H1 (cell line): Measurements from ENCODE around the gene CPXM1. TPM values are rescaled to one million over a fixed set of nuclear protein-coding genes. Genes with fewer than 3 reads are reported as not detected.

Source experiments
- FOSL1 ChIP-seq: IDR thresholded peaks from 2 replicates; pipeline ENCODE4 v1.6.1; 2011; ENCODE audit warnings: mild to moderate bottlenecking, low read depth, low read length, moderate library complexity; ENCODE audit not compliant: insufficient read depth
- GABPA ChIP-seq: IDR thresholded peaks from 2 replicates; pipeline ENCODE4 v1.6.1; 2011; ENCODE audit warnings: mild to moderate bottlenecking, low read length, moderate library complexity, borderline replicate concordance; ENCODE audit not compliant: insufficient read depth
- JUND ChIP-seq: IDR thresholded peaks from 2 replicates; pipeline ENCODE4 v1.6.1; 2011; ENCODE audit warnings: mild to moderate bottlenecking, improper control_type of control experiment, low read length
- KDM1A ChIP-seq: fragments of 200-600, 300-600 bp; sonication (generic); IDR thresholded peaks from 2 replicates; pipeline ENCODE4 v1.7.1; 2016; ENCODE audit warnings: mild to moderate bottlenecking, low read length, borderline replicate concordance
- KDM4A ChIP-seq: IDR thresholded peaks from one replicate; pipeline ENCODE4 v1.7.1; 2012; ENCODE audit warnings: low read depth, mild to moderate bottlenecking, moderate library complexity, low read length, inconsistent platforms; ENCODE audit not compliant: severe bottlenecking
- NANOG ChIP-seq: IDR thresholded peaks from 2 replicates; pipeline ENCODE4 v1.6.1; 2011; ENCODE audit warnings: low read length, low read depth, mild to moderate bottlenecking, inconsistent platforms; ENCODE audit not compliant: insufficient read depth, poor library complexity, severe bottlenecking
- TAF7 ChIP-seq: optimal IDR thresholded peaks from 2 replicates; pipeline ENCODE3; 2011; ENCODE audit warnings: low read depth, mild to moderate bottlenecking, inconsistent platforms, low read length, moderate library complexity, borderline replicate concordance
- polyA plus RNA-seq, 7 experiments: library from polyadenylated mRNA; depleted of rRNA in 3 of 7; stranded (reverse) in 5 of 7; unstranded in 2 of 7; fragments of >200 nt in 5 of 7; fragments of 200-250 nt in 2 of 7; gene quantifications; 1 replicate in 5 of 7; 2 replicates in 1 of 7; 4 replicates in 1 of 7; pipeline versions ENCODE4 v1.2.1 to v1.2.3, GENCODE V29; 2011 to 2013; ENCODE audit warnings: missing spikeins in 2 of 7, mixed read lengths in 2 of 7
- total RNA-seq: library from RNA; stranded (reverse); fragmentation: NEBNext Ultra II Directional; extraction: Animal tissue kit (Norgen Biotek cat#: 25700); gene quantifications from 2 replicates; pipeline ENCODE4 v1.2.1, GENCODE V29; 2021

CPXM1 gene
- total and polyA plus RNA-seq, 2 of the 8 experiments (the other 6 are each of a cell fraction or from before 2014, with no cell fraction given), result 31.3 to 81.9 TPM

DNA sequence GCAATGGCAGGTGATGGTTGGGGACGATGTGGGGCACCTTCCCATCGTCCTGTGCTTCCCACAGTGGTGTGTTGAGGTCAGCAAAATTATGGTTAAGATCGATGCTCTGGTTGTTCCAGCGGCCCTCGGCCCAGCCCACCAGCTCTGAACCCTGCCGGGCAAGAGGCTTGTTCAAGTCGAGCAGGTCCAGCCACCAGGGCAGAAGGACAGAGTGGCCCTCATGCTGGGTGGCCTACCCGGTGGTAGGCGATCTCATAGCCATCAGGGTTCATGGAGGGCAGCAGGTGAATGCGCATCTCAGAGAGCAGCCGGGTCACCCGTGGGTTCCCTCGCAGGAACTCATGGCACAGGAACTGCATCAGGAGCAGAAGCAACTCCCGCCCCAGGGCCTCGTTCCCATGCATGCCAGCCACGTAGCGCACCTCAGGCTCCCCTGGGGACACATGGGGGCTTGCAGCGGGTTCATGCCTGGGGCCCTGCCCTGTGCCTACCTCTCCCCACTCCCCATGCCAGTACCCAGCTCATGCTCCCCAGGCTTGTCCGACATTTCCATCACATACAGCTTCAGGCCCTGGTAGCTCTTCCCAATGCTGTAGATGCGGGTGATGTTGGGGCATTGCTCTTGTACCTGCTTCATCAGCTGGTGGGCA lies 4.3 kb downstream of the CPXM1 start (continued):
- TF ChIP-seq JUND, result no peak
- no peak for TF ChIP-seq FOSL1
- no peak for TF ChIP-seq NANOG
- TF ChIP-seq GABPA, result no peak
- TF ChIP-seq KDM4A, result no peak
- no peak for TF ChIP-seq TAF7
- no peak for TF ChIP-seq KDM1A
- TF ChIP-seq, all 59 proteins: peak for 0
